ENCODE measurements around the gene NLGN1.

Gene NLGN1

DNA sequence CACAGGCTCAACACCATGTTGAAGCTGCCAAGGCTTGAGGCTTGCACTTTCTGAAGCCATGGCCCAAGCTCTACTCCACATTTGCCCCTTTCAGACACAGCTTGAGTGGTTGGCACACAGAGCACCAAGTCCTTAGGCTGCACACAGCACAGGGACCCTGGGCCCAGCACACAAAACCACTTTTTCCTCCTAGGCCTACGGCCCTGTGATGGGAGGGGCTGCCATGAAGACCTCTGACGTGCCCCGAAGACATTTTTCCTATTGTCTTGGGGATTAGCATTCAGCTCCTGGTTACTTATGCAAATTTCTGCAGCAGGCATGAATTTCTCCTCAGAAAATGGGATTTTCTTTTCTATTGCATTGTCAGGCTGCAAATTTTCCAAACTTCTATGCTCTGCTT is 445.5 kb downstream of the NLGN1 start:
- DNase-seq (ENCODE audit: low read depth): no peak

DNA sequence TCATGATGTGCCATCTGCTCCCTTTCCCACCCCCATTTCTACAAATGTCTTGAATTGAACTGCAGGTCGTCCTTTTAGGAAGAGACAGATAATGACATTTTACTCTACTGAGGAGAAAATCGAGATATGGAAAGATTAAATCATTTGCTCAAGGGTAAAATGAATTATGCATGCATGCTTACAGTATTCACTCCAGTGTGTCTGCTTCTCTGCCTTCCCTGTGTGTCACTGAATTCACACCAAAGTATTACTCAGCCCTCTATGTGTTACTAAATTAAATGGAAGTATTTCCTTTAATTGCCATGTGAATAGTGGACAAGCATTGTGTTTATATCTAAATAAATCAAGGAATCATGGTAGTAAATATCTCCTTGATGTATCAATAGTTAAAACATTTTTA is 449.0 kb downstream of the NLGN1 start:
- no peak for DNase-seq (ENCODE audit: low read depth)

DNA sequence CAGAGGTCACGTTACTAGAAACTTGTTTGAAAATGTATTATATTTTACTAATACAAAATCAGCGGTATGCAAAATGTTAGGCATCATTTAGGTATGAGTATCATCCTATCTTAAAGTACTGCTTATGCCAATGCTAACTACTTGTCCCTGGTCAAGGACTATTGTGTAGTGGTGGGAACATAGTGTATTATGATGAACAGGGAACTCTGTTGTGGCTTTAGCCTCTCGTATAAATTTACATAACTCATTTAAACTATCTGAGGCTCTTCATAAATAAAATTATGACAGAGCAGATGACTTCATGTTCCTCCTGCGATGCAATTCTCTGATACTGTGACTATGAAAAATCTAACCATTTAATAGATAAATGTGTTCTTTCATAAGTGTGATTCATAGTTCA is 451.9 kb downstream of the NLGN1 start:
- no peak for DNase-seq (ENCODE audit: low read depth)

DNA sequence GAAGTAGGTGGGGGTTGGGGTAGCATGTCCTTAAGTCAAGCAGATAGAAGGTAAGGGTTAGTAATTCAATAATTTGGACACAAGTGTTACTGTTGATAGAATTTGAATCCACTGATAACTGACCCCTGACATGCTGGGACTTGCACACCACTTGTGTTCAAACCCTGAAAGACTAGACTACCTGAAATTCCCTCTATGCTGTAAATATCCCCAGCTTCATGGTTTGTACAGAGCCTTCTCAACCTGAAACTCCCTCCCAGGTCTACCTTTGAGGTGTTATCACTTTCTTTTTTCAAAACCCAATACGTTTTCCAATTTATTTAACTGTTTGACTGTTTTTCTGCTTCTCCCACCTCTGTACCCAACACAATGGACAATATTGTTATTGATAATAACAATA is 459.6 kb downstream of the NLGN1 start:
- DNase-seq (ENCODE audit: low read depth): no peak

DNA sequence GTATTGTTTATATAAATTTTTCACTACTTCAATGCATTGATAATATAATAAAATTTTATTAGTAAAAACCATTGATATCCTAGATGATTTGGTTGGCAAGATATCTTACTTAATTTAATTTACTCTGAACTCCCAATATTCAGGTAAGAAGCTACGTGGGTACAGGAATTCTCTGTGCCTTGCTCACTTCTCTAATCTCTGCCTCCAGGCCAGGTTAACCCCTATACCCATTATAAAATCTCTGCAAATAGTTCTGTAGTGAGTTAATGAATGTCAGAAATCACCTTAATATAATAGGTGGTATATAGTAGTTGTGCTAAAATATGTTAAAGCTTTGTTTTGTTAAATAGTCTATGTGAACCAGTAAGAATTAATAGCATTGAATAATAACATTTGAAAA is 465.2 kb downstream of the NLGN1 start:
- no peak for DNase-seq (ENCODE audit: low read depth)

DNA sequence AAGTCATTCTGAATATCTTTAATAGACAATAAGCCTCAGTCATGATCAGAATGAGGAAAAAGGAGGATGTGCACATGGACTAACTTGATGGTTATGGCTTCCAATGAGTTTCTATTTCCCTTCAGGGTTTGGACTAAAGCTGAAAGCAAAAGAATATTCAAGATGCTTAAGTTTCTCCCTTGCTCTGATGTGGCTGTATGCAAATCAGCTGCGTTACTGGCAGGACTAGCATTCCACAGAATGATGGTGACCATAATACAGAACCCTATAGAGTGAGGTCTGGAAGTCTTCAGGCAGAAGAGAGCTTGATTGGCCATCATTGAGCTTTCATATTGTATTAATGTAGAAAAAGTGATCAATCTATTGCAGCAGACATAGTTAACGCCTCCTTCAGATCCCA is 466.0 kb downstream of the NLGN1 start:
- no peak for DNase-seq (ENCODE audit: low read depth)

DNA sequence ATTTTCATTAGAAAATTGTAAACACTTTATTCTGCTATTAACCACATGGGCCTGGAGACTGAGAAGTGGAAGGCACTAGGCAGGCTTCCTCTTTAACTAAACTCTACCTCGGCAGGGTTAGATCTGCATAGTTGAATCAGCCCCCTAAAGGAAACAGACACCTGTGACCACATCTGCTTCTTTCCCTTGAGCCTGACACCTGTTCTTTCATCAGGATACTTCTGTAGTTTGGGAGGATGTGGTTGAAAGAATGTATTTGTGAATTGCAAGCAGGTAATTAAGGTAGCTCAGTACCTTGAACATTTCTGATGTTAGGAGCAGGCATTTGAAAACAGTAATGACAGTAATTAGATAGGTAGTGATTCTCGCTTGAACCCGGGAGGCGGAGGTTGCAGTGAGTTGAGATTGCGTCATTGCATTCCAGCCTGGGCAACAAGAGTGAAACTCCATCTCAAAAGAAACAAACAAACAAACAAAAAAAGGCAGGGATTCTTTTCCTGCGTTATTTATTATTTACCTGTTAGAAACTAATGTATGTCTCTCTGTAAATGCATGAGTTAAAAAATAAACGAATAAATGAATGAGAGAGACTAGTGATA is 468.5 kb downstream of the NLGN1 start:
- no peak for DNase-seq (ENCODE audit: low read depth)

DNA sequence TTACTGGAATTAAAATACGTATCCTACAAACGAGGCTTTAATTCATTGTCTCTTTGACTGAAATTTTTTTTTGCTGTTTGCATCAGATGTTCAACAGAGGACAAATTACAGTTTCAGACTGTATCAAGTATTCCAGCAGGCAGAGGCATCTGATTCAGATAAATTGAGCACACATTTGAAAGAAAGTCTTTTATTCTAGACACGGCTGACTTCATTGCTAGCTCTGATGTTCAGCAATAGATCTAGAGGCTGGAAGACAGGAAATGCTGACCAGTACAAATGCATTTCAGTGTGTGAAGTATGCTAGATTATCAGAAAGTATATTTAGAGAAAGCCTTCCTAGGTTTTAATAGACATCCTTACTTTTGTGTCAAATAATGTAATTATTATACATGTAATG is 472.2 kb downstream of the NLGN1 start:
- no peak for DNase-seq (ENCODE audit: low read depth)

DNA sequence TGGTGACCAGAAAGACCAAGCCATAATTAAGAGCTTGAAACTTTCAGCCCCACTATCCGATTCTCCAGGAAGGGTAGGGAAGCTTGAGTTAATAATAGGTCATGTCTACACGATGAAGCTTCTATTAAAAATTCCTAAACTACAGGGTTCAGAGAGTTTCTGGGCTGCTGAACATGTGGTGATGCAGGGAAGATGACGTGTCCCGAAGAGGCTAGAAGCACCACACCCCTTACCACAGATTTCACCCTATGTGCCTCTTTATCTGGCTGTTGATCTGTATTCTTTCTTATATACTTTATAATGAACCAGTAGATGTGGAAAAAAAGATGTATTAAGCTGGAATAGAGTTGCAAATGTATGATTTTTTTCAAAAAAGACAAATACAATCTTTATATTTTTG is 473.4 kb downstream of the NLGN1 start:
- no peak for DNase-seq (ENCODE audit: low read depth)

DNA sequence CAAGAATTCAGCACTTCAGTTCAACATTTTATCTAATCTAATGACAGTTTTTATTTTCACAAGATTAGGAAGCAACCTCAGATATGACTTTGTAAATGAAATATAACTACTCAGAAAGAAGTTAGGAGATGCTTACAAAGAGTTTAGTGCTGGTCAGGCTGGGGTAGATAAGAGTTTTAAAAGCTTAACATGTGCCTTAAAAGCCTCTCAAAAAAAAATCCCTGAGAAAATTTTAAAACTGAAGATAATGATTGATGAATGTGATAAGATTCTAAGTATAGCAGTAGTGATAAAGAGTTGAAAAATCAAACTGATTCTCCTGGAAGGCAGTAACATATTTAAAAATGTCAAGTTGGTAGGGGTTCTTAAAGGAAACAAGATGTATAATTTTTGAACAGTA is 478.2 kb downstream of the NLGN1 start:
- DNase-seq (ENCODE audit: low read depth): no peak

DNA sequence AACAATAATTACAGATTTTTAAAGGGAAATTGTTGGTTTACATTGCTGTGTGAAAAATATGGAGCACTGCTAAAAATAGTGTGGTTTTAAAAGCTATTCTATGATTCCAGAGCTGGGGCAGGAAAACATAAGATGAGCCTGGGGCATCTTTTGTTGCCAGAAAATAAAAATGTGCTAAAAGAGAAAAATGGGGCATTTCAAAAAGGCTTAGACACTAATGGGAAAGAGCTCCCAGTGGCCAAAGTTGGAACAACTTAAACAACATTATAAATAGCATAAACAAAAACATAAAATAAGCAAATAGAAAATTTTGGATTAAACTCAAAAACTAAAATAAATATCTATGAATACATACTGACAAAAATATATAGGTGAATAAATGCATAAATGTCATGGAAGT is 478.9 kb downstream of the NLGN1 start:
- no peak for DNase-seq (ENCODE audit: low read depth)

DNA sequence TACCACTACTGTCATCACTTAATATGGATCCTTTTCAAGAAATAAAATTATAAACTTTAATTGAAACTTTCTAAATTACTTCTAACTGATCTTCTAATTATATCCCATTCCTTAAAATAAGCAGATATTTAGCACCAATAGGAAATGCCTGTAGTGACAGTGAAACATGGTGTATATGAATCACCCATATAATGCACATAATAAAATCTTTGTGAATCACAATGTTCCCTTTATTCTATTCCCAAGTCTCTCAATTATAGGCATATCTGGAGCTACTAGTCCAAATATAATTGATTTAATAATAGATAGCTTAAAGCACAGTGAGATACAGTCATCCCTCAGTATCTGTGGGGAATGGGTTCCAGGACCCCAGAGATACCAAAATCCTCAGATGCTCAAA is 490.3 kb downstream of the NLGN1 start:
- no peak for DNase-seq (ENCODE audit: low read depth)

DNA sequence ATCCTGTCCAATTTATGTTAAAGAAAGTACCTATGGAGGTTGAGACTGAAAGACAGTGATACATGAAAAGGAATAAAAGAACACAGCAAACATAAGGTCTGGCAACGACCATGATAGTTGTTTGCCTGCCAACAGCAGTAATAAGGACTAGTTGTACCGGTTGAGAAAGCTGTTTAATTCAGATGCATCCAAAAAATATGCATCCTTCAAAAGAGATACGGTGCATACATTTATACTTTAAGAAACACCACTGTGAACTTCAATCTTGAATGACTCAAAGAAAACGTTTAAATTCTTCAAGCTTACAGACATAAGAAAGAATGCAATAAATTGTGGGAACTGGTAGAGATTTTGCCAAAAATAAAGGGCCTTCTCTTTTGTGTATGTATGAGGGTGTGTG is 492.1 kb downstream of the NLGN1 start:
- no peak for DNase-seq (ENCODE audit: low read depth)

DNA sequence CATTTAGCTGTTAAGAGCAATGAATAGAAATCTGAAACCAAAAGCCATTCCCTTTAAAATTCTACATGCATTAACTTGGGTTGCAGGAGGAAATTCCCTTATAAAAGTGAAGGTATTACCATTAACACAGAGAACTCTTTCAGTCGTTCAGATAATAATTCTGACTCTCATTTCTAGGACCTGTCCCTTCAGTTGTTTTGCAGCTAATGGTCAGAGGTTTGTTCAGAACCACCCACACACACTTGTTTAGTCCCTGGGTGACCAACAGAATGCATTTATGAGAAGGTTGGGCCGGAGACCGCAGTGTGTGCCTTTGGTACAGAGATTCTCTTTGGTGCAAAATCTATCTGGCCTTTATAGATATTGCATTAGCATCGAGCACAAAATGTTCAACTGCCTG is 492.5 kb downstream of the NLGN1 start:
- DNase-seq (ENCODE audit: low read depth): no peak

DNA sequence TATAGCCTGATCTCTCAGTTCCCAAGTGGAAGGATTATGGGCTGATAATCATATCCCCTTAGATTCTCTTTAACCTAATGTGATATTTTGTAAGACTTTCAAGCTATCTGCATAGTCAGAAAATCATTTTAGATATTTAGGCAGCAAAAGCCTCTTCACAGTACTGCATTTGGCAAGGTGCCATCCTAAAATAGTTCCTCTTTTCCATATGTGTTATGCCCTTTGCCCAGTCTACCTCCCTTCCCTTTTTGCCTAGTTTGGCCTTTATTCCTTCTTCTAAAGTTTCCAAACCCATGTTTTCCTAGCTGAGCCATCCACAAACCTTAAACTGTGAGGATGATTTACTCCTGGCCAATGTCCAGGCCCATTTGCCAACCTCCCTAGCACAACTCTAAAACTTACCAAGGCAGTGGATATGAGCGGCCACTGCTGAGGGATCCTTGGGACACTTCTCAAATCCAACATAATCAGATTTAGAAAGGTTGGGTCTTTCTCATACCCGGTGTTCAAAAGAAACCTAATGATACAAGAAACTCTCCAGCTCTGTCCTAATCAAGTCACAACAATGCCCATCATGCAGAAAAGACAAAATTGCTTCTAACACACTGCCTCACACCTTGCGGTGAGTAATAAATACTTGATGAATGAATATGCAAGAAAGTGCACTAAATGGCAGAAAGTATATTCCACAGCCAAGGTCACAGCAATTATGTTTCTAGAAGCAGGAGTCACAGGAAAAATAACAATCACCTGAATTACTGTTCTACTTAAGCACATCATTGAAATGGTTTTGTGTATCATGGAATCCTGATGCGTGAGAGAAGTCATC is 493.9 kb downstream of the NLGN1 start:
- DNase-seq (ENCODE audit: low read depth): no peak

DNA sequence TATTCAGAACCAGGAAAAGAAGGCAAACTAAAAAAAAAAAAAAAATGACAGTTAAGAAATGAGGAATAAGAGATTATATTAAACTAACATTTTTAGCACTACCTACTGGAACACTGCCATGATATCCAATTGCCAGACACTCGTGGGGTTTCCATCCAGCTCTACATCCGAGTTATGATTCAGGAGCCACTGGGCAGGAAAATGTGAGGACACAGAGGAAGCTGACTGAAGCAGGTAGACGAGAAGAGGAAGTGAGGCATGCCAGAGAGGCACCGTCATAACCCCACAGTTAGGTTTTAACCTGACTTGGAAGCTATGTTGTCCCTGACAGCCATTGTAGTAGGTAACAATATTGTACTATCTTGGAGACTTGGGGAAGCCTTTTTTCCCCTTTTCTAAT is 495.0 kb downstream of the NLGN1 start:
- DNase-seq (ENCODE audit: low read depth): no peak

DNA sequence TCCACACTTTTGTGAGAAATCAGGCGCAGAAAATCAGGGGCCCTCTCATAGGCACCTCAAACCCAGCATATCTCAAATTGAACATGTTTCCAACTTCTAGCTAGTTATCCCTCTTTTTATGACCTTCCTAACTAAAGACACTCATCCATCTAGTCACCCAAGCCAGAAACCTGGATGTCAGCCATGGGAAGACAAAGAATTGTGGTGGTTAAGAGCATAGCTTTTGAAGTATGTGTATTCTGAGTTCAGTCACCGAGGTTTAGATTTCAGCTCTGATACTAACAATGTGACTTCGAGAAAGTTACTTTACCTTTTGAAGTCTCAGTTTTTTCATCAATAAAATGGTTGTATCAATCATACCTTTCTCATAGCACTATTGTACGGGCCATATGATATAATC is 495.5 kb downstream of the NLGN1 start:
- no peak for DNase-seq (ENCODE audit: low read depth)

DNA sequence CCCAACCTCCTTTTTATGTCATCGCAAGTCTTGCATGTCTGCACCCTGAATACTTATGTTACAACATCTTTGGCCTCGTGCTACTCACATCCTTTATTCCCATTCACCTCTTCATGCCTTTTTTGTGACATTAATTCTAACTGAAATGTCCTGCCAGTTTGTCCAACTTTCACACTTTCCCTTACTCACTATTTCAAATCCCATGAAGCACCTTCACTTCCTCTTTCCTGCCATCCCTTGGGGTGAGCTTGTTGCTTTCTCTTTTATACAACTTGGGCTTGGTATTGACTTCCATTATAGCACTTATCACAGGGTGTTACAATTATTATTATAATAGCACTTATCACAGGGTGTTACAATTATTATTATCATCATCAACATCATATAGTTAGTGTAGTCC is 496.3 kb downstream of the NLGN1 start:
- no peak for DNase-seq (ENCODE audit: low read depth)

DNA sequence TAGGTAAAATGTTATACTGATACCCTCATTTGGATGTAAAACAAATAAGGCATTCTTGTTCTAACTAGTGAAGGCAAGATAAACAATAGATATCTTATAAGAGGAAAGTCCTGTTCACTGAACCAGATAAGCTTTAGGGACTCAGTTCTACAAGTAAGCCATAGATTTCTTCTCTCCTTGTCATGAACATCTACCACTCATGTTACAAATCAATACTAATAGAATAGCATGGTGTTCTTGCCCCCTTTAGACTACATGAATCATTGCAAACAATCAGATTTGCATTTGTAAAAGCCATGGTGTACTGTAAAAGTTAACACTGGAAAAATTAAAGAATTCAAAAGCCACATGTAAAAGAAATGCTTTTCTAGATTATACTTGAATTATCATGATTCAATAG is 500.1 kb downstream of the NLGN1 start:
- DNase-seq (ENCODE audit: low read depth): no peak

DNA sequence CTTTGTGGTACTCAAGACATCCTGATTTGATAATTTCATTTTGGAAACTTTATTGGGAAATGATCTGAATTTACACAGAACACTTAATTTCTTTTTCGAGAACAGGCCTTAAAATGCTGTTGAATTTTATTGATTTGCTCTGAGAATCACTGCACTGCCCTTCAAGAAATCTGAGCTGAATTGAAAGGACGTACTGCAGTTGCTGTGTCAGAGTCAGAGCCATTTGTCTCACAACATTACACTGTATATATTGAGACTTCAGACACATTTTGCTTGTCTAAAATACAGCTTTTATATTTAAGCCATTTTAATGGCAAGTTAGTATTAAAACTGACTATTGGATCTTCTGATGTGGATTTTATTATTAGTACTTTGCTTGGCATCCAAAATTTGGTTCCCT is 504.1 kb downstream of the NLGN1 start:
- DNase-seq (ENCODE audit: low read depth): no peak

DNA sequence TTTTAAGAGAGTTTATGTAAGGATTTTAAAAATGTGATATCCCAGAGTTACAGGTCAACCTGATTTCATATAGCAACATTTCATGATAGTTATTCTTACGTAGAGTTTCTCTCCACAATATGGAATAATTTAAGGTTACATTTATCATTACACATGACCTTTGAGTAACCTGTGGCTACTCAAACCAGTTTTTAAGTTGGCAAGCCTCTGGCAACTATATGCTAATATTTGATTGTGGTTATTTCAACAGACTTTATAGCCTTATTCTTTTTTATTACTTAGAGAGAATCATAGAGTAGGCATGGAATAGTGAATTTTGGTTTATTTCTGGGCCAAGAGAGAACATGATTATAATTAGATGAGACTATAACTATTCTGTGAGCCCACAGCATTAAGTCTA is 504.9 kb downstream of the NLGN1 start:
- DNase-seq (ENCODE audit: low read depth): no peak

DNA sequence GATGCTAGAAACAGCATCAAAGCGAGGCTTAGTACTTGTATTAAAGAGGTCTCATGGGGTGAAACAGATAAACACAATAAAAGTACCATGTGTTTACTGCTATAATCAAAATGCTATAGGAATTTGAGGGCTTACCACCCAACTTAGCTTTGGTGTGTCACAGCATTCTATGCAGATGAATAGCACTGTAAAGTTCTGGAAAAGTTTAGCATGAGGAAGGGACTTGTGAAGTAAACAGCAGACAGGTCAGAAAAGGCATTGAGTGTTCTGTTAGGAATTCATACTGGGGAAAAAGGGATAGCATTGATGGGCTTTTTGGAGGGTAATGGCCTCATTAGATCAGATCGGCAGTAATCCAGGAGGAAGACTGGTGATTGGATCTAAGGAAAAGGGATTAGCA is 505.3 kb downstream of the NLGN1 start:
- DNase-seq (ENCODE audit: low read depth): no peak

DNA sequence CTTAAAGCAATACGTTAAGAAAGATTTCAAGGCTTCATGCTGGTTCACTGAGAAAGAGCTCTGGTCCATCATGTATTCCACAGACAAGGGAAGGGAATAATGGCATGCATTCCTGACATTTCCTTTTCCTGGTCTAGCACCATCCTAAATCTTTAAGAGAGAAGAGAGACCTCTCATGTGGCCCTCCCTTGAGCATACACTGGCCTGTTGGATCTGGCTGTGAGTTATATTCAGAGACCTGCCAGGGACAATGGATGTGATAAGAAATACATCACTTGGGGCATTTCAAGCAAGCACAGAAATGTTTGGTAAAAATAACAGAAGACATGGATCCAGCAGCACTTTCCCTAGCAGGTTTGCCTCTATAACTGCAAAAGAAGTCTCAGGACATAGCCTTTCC is 507.8 kb downstream of the NLGN1 start:
- DNase-seq (ENCODE audit: low read depth): no peak

DNA sequence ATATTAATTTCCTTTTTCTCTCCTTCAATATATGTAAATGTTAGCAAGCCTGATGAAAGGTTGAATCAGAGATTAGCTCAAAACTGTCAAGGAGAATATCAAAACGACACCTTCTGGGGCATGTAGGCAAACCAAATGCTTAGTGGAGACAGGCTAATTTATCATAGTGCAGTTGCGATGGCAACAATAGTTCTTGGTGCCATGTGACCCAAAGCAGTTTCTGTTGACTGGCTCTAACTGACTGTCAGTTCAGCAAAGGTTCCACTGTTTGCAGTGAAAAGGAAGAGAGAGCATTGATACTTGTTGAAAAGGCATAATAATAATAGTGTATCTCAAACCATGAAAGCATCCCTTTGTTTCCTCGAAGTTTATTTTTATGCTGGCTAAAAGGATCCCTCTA is 513.9 kb downstream of the NLGN1 start:
- no peak for DNase-seq (ENCODE audit: low read depth)
